HEK293 (cell line): ENCODE measurements around the gene TMEM158.
A peak's percentile ranks its signal among the peaks of the same experiment; 100 is the strongest.

Experiments
- CTCF ChIA-PET: fragments of 350-600 bp; formaldehyde crosslinking; extraction: SDS; loops from one replicate; lab custom pipeline; 2021; ENCODE audit warnings: antibody characterized with exemption; lab: Yijun Ruan, JAX
- POLR2A ChIA-PET: fragments of 300-600 bp; formaldehyde crosslinking; extraction: SDS; loops from one replicate; lab custom pipeline; 2020; ENCODE audit warnings: antibody characterized with exemption, inconsistent platforms; lab: Yijun Ruan, JAX
- H3K27ac ChIP-seq: fragments of 200-500 bp; sonication (Bioruptor generic); 2 replicates; pipeline ENCODE4 v1.5.1; 2014; ENCODE audit warnings: low read depth, low read length, control low read depth, inconsistent platforms; ENCODE audit errors: extremely low read depth
- H3K36me3 ChIP-seq, 2 experiments: fragments of 200-500 bp in 1 of 2; sonication (Bioruptor generic) in 1 of 2; 1 replicate in 1 of 2; 2 replicates in 1 of 2; pipeline ENCODE4 v1.5.1; 2014 to 2017; ENCODE audit warnings: inconsistent platforms in 2 of 2, low read length in 2 of 2; ENCODE audit not compliant: control insufficient read depth in 2 of 2, insufficient read depth in 1 of 2
- H3K4me1 ChIP-seq: fragments of 200-500 bp; sonication (Bioruptor generic); 2 replicates; pipeline ENCODE4 v1.5.1; 2014; ENCODE audit warnings: mild to moderate bottlenecking, low read length, inconsistent platforms; ENCODE audit not compliant: control insufficient read depth, insufficient read depth
- H3K4me3 ChIP-seq: 2 replicates; pipeline ENCODE4 v1.5.1; 2011; ENCODE audit warnings: low read depth, mild to moderate bottlenecking, control low read depth, low read length, moderate library complexity
- H3K9me3 ChIP-seq: fragments of 200-500 bp; sonication (Bioruptor generic); 2 replicates; pipeline ENCODE4 v1.5.1; 2014; ENCODE audit warnings: low read depth, low read length, inconsistent platforms; ENCODE audit not compliant: control insufficient read depth, insufficient read depth
- EGR2 ChIP-seq: fragments of 450-650 bp; formaldehyde crosslinking; IDR thresholded peaks from 2 replicates; pipeline ENCODE4 v1.5.1; 2016; ENCODE audit warnings: low read depth, missing biosample characterization, missing genetic modification characterization
- GLIS1 ChIP-seq: fragments of 450-650 bp; formaldehyde crosslinking; IDR thresholded peaks from 2 replicates; pipeline ENCODE4 v1.5.1; 2016; ENCODE audit warnings: missing biosample characterization, missing genetic modification characterization
- HOXA7 ChIP-seq: sonication (generic); formaldehyde crosslinking; IDR thresholded peaks from 2 replicates; pipeline ENCODE4 v1.8.1; 2022; ENCODE audit warnings: missing genetic modification reagents, borderline replicate concordance
- KLF10 ChIP-seq: fragments of 450-650 bp; IDR thresholded peaks from 2 replicates; pipeline ENCODE4 v1.5.1; 2018; ENCODE audit warnings: missing biosample characterization, mild to moderate bottlenecking, missing genetic modification characterization
- KLF17 ChIP-seq: fragments of 450-650 bp; formaldehyde crosslinking; IDR thresholded peaks from 2 replicates; pipeline ENCODE4 v1.5.1; 2016; ENCODE audit warnings: missing biosample characterization, missing genetic modification characterization
- KLF9 ChIP-seq: fragments of 450-650 bp; formaldehyde crosslinking; IDR thresholded peaks from 2 replicates; pipeline ENCODE4 v1.5.1; 2016; ENCODE audit warnings: missing biosample characterization, missing genetic modification characterization, low read depth
- PRDM10 ChIP-seq: fragments of 450-650 bp; formaldehyde crosslinking; IDR thresholded peaks from 2 replicates; pipeline ENCODE4 v1.5.1; 2016; ENCODE audit warnings: missing biosample characterization, missing genetic modification characterization
- SCRT1 ChIP-seq: fragments of 450-650 bp; formaldehyde crosslinking; IDR thresholded peaks from 2 replicates; pipeline ENCODE4 v1.5.1; 2016; ENCODE audit warnings: missing biosample characterization, missing genetic modification characterization, borderline replicate concordance
- ZBTB17 ChIP-seq: fragments of 450-650 bp; formaldehyde crosslinking; IDR thresholded peaks from 2 replicates; pipeline ENCODE4 v1.5.1; 2016; ENCODE audit warnings: missing biosample characterization, missing genetic modification characterization
- ZBTB20 ChIP-seq: fragments of 450-650 bp; formaldehyde crosslinking; IDR thresholded peaks from 2 replicates; pipeline ENCODE4 v1.5.1; 2016; ENCODE audit warnings: missing biosample characterization, missing genetic modification characterization
- ZNF157 ChIP-seq: fragments of 450-650 bp; formaldehyde crosslinking; IDR thresholded peaks from 2 replicates; pipeline ENCODE4 v1.5.1; 2016; ENCODE audit warnings: missing biosample characterization, missing genetic modification characterization
- ZNF2 ChIP-seq: fragments of 450-650 bp; formaldehyde crosslinking; IDR thresholded peaks from 2 replicates; pipeline ENCODE4 v1.5.1; 2016; ENCODE audit warnings: missing biosample characterization, missing genetic modification characterization
- ZNF214 ChIP-seq: fragments of 450-650 bp; formaldehyde crosslinking; IDR thresholded peaks from 2 replicates; pipeline ENCODE4 v1.5.1; 2017; ENCODE audit warnings: missing biosample characterization, mild to moderate bottlenecking, missing genetic modification characterization, borderline replicate concordance
- ZNF354C ChIP-seq: fragments of 450-650 bp; formaldehyde crosslinking; IDR thresholded peaks from 2 replicates; pipeline ENCODE4 v1.5.1; 2016; ENCODE audit warnings: missing biosample characterization, missing genetic modification characterization, low read depth, borderline replicate concordance
- ZNF488 ChIP-seq: fragments of 450-650 bp; formaldehyde crosslinking; IDR thresholded peaks from 2 replicates; pipeline ENCODE4 v1.5.1; 2016; ENCODE audit warnings: missing biosample characterization, missing genetic modification characterization
- ZNF530 ChIP-seq: fragments of 450-650 bp; formaldehyde crosslinking; IDR thresholded peaks from 2 replicates; pipeline ENCODE4 v1.5.1; 2016; ENCODE audit warnings: low read depth, missing biosample characterization, missing genetic modification characterization
- ZNF596 ChIP-seq: fragments of 450-650 bp; IDR thresholded peaks from 2 replicates; pipeline ENCODE4 v1.5.0; 2018; ENCODE audit warnings: missing biosample characterization, mild to moderate bottlenecking, missing genetic modification characterization, moderate library complexity
- ZNF645 ChIP-seq: fragments of 450-650 bp; formaldehyde crosslinking; IDR thresholded peaks from 2 replicates; pipeline ENCODE4; 2016; ENCODE audit warnings: missing biosample characterization, missing genetic modification characterization
- ZNF776 ChIP-seq: fragments of 450-650 bp; formaldehyde crosslinking; IDR thresholded peaks from 2 replicates; pipeline ENCODE4 v1.5.0; 2017; ENCODE audit warnings: missing biosample characterization, missing genetic modification characterization, borderline replicate concordance
- ZXDB ChIP-seq: fragments of 450-650 bp; formaldehyde crosslinking; IDR thresholded peaks from 2 replicates; pipeline ENCODE4 v1.5.1; 2016; ENCODE audit warnings: missing biosample characterization, missing genetic modification characterization

The TMEM158 gene

GRCh38 chr3:45226206-45226915 lies at the start of gene TMEM158 (continued):
- TF ChIP-seq KLF17: no peak
- TF ChIP-seq KLF9 (tag by site-specific recombination): 0 out of 2 replicates have a peak, but pooled peaks have one; percentile 23
- TF ChIP-seq EGR2 (tag by site-specific recombination): no peak
- peak; percentile 34; the same call in 1 of the 2 replicates for TF ChIP-seq KLF10
- TF ChIP-seq ZNF488 (tag by site-specific recombination): no peak
- no peak for TF ChIP-seq ZBTB17 (tag by site-specific recombination)
- no peak for TF ChIP-seq ZNF354C
- TF ChIP-seq ZNF776 (tag by site-specific recombination): no peak
- no peak for TF ChIP-seq GLIS1 (tag by site-specific recombination)
- no peak for TF ChIP-seq ZXDB (tag by site-specific recombination)
- no peak for TF ChIP-seq ZNF645 (tag by site-specific recombination)
- TF ChIP-seq ZBTB20 (tag by site-specific recombination): no peak
- no peak for TF ChIP-seq ZNF2
- TF ChIP-seq PRDM10: no peak
- TF ChIP-seq ZNF596: no peak

- no peak overlapping the region for H3K27ac ChIP-seq
- H3K36me3 ChIP-seq: no peaks in the 10 kb centered on the region
- CTCF ChIA-PET: no interaction called here
- POLR2A ChIA-PET: no interaction called here
- H3K4me1 ChIP-seq: no peaks in the 10 kb centered on the region
- H3K9me3 ChIP-seq: no peaks in the 10 kb centered on the region
- H3K4me3 ChIP-seq: no peak overlapping the region
- TF ChIP-seq SCRT1 (tag by site-specific recombination) (no peak), HOXA7 (no peak), ZNF157 (tag by site-specific recombination) (no peak), ZNF530 (tag by site-specific recombination) (no peak), ZNF214 (tag by site-specific recombination) (no peak)
- TF ChIP-seq, all 188 proteins: peak for 0
These were observed 49.1 kb upstream of the TMEM158 start for GRCh38 chr3:45275006-45275704.
